Omental fat pad (tissue), 4 donors: Measurements from ENCODE around the gene SORL1. TPM values are rescaled to one million over a fixed set of nuclear protein-coding genes. Genes with fewer than 3 reads are reported as not detected.

Source experiments
- ATAC-seq: fragments of 150-250 bp; one replicate; pipeline ENCODE4 v1.9.1; 2016; ENCODE audit warnings: mild to moderate bottlenecking, moderate library complexity; ENCODE audit not compliant: low FRiP score
- DNase-seq: peaks from one replicate; pipeline ENCODE4 v3.0.0-alpha.2; 2019; ENCODE audit warnings: low spot score
- CTCF ChIP-seq, 3 donors: fragments of 450-650 bp; IDR thresholded peaks; one replicate each; pipeline ENCODE4 v1.5.1; 2016 to 2017; ENCODE audit warnings: antibody characterized with exemption in 3 of 3, mild to moderate bottlenecking in 3 of 3, moderate library complexity in 2 of 3
- total RNA-seq, 4 donors: library from RNA; depleted of rRNA; stranded (reverse); fragments of >200 nt; gene quantifications; one replicate each; pipeline ENCODE4 v1.1.0, GENCODE V29; 2016

SORL1 gene
- total RNA-seq, 4 donors from 2014 or later = 5.8 to 93.0 (median 11.1) TPM

DNA sequence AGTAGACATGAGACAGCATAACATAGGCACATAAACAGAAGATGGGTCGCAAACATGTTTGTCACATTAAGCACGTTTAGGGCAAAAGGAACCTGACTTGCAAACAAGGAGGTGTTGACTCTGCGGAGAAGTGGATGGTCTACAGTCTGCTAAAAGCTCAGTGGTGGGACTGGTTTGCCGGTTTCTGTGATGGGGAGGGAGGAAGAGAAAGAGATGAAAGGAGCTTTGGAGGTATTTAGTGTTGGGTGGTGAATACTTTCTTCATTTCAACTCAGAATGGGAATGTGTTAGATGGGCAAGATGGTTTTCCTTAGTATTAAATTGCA lies 192.0 kb downstream of the SORL1 start:
- TF ChIP-seq CTCF (IDR thresholded peaks at IDR 0.05) = no peak
- no peak for DNase-seq
- no peak for ATAC-seq

DNA sequence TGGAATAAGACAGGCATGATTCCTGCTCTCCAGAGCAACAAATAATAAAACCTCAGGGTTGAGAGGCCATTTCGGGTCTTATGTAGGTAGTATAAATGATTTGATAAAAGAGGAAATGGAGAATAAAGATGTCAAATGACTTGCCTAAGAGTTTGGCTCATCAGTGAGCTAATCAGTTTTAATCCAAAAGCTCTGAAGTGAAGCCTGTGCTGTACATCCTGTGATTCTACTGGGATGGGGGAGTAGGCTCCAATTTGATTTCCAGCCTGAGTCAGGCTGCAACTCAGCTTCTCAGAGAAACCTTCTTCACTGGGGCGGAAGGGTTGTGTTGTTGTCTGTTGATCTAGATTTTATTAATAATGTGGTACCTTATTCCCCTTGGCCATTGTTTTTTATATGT lies 192.9 kb downstream of the SORL1 start:
- DNase-seq = no peak
- ATAC-seq = no peak
- TF ChIP-seq CTCF (IDR thresholded peaks at IDR 0.05) = no peak

GRCh38 chr11:121645596-121645995 lies 193.5 kb downstream of the SORL1 start:
- DNase-seq (no peak), ATAC-seq (no peak)
- no peak for TF ChIP-seq CTCF (IDR thresholded peaks at IDR 0.05)

DNA sequence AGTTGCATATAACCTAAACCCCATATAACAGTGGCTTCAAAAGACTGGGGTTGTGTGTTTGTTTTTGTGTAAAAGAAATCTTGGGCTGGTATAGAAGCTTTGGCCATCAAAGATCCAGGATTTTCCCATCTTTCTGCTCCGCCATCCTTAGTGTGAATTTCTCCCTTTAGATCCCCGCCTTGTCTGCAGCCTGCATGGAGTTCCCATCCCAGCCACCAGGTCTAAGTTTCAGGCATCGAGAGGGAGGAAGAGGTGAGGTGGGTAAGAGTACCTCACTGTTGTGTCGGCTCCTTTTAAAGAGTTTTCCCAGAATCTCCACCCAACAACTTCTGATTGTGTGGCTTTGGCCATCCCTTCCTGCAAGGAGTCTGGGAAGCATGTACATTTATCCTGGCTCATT lies 196.2 kb downstream of the SORL1 start:
- no peak for DNase-seq
- no peak for ATAC-seq
- no peak for TF ChIP-seq CTCF (IDR thresholded peaks at IDR 0.05)

- no peak for DNase-seq
- TF ChIP-seq CTCF (IDR thresholded peaks at IDR 0.05) = no peak
- ATAC-seq = no peak
These were observed 197.7 kb downstream of the SORL1 start for GRCh38 chr11:121649798-121650197.

GRCh38 chr11:121650351-121651256 lies 198.5 kb downstream of the SORL1 start:
- DNase-seq (no peak), ATAC-seq (no peak)
- no peak for TF ChIP-seq CTCF (IDR thresholded peaks at IDR 0.05)

DNA sequence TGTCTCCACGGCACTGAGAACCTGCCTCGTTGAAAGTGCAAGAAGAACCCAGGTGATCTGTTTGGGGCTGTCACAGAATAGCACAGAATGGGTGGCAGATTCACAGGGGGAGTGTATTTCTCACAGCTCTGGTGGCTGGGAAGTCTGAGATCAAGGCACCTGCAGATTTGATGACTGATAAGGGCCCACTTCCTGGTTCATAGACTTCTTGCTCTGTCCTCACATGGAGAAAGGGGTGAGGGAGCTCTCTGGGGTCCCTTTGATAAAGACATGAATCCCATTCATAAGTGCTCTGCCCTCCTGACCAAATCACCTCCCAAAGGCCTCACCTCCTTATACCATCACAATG lies 199.1 kb downstream of the SORL1 start:
- TF ChIP-seq CTCF (IDR thresholded peaks at IDR 0.05) = no peak
- ATAC-seq = no peak

More for the DNA sequence above, 199.1 kb downstream of the SORL1 start:
- DNase-seq = no peak
